ENCODE measurements around the gene OPA3.

DNA sequence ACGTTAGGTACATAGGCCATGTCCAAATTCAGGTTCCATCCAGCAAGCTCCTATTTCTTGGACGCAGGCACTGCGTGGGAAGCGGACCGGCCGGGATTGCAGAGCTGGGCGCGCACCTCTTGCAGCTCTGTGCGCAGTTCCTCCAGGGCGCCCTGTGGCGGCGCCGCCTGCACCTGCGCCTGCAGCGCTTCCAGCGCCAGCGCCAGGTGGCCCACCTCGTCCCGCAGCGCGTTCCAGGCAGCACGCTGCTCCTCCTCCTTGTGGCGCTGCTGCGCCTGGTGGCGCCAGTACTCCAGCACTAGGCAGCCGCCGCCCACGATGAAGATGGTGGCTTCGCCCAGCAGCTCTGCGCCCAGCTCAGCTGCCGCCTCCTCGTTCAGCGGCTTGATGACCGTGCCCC is 31.1 kb downstream of the OPA3 start:
- TF ChIP-seq, protein P1, sequence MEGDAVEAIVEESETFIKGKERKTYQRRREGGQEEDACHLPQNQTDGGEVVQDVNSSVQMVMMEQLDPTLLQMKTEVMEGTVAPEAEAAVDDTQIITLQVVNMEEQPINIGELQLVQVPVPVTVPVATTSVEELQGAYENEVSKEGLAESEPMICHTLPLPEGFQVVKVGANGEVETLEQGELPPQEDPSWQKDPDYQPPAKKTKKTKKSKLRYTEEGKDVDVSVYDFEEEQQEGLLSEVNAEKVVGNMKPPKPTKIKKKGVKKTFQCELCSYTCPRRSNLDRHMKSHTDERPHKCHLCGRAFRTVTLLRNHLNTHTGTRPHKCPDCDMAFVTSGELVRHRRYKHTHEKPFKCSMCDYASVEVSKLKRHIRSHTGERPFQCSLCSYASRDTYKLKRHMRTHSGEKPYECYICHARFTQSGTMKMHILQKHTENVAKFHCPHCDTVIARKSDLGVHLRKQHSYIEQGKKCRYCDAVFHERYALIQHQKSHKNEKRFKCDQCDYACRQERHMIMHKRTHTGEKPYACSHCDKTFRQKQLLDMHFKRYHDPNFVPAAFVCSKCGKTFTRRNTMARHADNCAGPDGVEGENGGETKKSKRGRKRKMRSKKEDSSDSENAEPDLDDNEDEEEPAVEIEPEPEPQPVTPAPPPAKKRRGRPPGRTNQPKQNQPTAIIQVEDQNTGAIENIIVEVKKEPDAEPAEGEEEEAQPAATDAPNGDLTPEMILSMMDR (IDR thresholded peaks at IDR 0.05; ENCODE audit: low read length), result no peak
- TF ChIP-seq EZH2 (IDR thresholded peaks at IDR 0.05; ENCODE audit: borderline replicate concordance, low read length), result no peak

Measured in OCI-LY1 (cell line).